Activated CD8-positive, alpha-beta memory T cell treated with anti-CD3 and anti-CD28 coated beads, Interleukin-2, amount 50 U/mL, for 1 hour (primary cell): Measurements from ENCODE around the gene TMPRSS3.

ENCODE experiments used
- DNase-seq: peaks from one replicate; pipeline ENCODE4 v3.0.0-alpha.2; 2020; ENCODE audit errors: extremely low read depth

Gene TMPRSS3

DNA sequence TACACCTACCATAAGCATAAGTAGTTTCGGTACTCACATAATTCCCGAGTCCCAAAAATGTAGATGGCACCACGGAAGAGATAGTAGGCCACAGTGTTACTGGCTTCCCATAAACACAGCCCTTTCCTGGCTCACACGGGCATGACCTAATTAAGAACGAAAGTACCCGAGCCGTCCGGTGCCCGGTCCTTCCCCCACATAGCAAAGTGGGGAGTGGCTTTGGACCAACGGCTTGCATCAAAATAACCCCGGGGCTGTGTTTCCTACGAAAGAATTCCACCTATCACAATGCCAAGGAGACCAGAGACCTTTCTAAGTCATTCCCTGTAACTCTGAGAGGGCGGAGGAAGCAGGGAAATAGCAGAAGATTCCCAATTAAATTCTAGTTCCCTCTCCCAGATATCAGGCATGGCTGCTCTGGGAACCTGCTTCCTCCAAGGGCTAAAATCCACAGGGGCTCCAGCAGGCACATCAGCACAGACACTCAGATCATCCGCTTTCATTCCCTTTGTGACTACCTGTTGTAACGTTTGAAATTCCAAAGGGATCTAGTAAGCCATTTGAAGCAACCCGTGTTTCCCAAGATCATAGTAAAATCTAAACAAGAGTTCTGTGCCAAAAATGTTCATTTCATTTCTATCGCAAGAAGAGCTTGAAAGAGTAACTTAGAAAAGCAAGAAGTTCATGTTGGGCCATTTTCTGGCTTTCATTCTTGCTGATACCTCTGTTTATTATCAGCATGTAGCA is at the start of gene TMPRSS3:
TSS of gene TMPRSS3 (minus strand) at position 148 of the 747 bp plus-strand sequence. CDS start 635 bp downstream, outside the sequence.
- no peak for DNase-seq

DNA sequence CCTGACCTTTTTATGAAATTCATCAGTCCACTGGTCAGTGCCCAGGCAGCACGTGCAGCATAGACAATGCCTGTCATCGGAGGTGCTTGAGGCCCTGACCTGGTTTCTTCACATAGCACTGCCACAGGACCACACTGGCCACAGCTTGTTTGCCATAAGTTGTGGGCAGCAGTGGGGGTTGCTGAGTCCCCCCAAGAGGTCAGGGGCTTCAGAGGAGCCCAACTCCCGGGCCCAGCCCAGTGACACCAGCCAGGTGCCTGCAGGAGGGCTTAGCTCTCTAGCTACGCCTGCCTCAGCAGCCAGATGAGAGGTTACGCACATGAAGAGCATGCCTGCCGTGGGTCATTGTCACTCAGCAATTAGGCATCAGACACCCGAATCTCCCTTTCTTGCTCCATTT is 49.5 kb upstream of the TMPRSS3 start:
- no peak for DNase-seq

DNA sequence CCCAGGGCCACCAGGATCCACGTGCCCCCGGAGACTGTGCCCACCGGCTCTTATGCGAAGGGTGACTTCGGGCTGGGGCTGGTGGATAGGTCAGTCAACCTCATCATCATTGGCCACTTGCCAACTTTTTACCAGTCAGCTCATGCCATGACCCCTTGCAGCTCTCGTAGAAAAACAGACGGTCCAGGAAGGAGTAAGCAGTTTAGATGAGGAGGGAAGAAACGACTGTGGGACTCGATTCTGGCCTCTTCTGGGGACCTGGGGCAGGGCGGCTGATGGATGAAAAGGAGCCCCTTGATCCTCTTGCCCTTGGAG is 48.9 kb upstream of the TMPRSS3 start:
- DNase-seq: no peak

DNA sequence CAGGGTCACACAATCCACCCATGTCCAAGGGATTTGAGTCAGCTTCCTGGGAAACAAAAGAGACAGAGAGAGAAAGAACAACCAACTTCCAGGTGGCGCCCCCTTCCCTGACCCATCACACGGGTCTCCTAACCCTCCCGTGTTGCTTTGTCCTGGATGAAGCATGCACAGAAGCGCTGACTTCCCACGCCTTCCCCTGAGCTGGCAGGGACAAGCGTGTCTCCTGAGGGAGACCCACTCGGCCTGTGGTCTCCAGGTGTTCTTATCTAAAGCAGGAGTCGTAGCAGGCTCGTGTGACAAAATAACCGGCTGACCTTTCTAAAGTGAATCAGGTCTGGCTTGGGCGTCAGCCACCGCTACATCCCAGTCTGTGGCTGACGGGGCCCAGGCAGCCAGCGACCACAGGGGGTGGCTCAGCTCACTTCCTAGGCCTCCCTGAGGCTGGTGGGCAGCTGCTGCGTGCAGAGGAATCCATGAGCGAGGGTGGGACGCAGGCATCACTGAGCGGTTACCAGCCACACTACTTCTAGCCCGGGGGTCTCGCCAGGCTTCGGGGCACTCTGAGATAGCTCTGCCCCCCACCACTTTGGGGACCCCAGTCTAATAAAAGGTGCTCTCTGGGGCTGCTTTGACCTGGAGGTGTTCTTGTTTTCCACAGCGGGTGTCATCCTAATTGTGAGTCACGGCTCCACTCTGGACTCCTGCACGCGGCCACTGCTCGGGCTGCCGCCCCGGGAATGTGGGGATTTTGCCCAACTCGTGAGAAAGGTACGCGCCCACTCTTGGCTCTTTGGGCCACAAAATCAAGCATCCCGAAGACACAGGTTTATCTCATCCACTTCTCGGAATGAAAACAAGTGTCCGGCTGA is 48.3 kb upstream of the TMPRSS3 start:
- no peak for DNase-seq

DNA sequence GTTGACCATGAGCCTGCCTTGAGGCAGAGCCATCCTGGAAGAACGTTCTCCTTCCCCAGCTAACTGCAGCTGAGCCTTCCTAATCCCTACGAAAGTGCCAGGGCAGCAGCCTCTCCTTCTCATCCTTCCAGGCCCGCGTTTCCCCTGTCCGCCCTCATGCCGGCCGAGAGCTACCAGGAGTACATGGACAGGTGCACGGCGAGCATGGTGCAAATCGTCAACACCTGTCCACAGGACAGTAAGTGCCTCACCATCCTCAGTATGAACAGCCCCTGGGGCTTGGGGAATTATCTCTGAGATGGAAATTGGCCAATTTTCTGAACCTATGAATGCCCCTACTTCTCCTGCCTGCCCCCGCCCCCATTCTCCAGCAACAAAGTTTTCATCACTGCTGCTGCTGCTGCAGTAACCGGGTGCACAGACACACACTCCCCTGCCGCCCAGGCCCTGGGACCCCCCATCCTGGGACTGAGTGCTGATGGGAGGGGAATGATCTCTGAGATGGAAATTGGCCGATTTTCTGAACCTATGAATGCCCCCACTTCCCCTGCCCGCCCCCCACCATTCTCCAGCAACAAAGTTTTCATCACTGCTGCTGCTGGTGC is 47.4 kb upstream of the TMPRSS3 start:
- no peak for DNase-seq

DNA sequence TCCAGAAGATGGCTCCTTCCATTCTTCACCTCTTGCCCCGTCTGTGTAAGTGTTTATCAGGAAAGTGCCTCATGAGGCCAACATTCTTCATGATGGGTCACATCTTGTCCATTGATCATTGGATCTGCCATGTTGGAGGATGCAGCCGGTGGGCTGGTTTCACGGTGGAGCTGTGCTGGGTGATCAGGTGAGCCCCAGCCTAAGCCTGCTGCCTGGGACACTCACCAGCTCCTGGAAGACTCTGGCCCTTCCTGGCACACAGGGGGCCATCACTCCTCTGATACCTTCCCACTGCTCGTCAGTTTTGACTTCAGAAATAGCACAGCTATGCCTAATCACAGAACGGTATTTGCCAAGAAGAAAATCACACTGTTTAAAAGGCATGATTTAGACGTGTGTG is 46.1 kb upstream of the TMPRSS3 start:
- no peak for DNase-seq

DNA sequence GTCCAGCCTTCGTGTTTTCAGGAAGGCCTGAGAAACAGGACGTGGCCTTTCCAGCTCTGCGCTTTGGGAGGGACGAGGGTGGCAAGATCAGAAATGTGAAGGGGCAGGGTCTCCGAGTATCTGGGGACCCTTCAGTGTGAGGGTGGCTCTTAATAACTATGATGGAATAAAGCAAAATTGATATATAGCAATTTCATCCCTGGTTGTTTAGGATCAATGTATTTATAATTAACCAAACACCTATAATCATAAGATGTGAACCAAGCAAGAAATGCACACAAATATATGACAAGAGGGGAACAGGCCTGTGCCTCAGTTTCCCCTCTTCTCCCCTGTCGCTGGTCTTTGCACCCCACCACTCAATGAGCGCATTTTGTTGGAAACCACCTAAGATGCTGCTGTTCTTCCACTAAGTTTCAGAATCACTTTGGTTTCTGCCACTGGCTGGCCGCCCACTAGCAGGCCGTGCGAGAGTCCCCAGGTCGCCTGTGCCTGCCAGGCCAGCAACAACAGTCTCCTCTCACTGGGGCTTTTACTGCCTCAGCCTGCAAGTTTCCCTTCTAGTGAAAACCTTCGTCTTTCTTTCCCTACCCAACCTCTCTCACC is 44.4 kb upstream of the TMPRSS3 start:
- no peak for DNase-seq

DNA sequence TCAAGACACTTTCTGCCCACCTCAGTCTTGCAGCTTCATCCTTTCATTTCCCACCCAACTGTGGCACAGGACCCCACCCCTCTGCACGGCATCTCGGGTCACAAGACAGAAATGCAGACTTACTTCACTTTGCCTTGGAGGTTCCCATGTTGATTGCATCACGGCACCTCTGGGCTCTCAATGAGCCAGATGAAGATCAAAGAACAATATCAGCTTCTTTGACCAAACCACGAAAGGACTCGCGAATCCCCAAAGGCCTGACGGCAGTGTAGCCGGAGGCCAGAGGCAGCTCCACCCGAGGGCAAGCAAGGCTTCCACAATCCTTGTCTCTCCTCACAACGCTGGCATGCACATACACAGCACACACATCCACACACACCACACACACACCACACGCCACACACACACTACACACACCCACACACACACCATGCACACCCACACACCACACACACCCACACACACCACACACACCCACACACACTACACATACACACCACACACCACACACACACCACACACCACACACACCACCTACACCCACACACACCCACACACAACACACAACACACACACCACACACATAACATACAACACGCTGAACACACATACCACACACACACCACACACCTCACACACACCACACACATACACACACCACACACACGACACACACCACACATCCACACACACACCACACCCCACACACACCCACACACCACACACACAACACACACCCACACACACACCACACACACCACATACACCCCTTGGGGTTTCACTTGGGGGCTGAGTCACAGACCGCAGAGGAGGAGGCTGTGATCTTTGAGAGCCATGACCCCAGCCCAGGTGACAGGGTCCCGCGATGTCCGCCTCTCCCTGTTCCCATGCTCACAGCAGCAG is 43.7 kb upstream of the TMPRSS3 start:
- DNase-seq: no peak

DNA sequence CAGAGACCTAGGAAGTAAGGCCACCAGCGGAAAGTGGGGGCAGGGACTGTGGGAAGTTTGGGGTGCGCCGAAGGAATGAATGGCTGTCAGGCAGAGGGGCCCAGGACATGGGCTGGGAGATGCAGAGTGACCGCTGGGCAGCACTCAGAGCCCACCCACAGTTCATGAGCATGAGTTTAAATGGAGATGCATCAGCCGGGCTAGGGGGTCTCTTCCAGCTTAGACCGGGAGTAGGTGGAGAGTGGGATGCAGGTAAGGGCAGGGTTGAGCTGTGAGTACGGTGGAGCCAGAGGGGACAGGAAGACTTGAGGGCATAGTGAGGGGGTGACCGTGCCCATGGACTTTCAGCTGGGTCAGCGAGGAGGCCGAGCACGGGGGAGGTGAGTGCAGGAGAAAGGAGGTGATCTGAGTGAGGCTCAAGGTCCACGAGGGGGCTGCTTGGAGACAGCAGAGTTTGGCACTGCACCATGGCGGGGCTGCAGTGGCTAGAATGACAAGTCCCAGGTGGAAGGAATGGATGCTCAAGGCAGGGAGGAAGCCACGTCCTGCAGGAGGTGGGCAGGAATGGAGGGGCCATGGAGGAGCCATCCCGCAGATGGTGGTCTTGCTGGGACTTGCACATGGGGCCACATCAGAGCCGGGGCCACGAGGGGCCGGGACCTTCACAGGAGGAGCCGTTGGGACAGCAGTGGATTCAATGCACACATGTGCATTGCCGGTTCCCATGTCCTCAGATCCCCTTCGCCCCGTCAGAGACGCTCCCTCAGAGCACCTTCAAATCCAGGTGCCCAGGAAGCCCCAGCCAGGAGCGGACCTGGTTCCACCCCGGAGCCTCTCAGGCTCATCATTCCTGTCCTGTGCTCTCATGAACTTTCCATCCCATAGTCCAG is 42.7 kb upstream of the TMPRSS3 start:
- DNase-seq: no peak

DNA sequence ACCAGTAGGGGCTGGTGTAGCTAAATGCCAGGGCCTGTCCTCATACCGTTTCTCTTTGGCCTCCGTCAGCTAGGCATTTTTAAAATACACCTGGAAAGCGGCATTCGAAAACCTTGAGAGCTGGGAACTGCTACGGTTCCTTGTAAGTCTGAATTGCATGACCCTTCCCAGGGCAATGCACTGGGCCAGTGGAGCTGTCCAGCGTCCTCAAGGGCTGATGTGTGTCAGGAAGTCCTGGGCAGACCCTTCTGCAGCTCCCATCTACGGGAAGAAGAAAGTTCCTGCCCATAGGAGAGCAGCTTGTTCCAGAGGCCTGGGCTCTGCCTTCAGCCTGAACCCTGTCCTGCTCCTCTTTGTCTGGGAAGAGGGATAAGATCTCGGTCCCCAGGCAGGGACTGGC is 41.9 kb upstream of the TMPRSS3 start:
- no peak for DNase-seq

DNA sequence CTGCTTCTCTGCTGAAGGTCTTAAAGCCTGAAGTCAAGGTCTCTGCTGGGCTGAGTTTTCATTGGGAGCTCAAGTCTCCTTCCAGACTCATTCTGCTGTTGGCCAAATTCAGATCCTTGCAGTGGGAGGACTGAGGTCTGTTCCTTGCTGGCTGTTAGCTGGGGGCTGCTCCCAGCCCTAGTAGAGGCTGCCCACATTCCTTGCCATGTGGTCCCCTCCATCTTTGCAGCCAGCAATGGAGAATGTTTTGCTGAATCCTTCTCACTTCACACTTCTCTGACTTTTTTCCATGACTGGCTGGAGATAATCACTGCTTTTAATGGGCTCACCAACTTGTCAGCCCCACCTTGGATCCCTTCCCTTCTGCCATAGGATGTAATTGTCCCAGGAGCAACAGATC is 41.1 kb upstream of the TMPRSS3 start:
- no peak for DNase-seq

DNA sequence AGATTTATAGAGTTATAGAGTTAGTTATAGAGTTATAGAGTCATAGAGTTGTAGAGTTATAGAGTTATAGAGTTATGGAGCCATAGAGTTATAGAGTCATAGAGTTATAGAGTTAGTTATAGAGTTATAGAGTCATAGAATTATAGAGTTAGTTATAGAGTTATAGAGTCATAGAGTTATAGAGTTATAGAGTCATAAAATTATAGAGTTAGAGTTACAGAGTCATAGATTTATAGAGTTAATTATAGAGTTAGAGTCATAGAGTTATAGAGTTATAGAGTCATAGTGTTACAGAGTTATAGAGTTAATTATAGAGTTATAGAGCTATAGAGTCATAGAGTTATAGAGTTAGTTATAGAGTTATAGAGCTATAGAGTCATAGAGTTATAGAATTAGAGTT is 40.0 kb upstream of the TMPRSS3 start:
- DNase-seq: no peak

DNA sequence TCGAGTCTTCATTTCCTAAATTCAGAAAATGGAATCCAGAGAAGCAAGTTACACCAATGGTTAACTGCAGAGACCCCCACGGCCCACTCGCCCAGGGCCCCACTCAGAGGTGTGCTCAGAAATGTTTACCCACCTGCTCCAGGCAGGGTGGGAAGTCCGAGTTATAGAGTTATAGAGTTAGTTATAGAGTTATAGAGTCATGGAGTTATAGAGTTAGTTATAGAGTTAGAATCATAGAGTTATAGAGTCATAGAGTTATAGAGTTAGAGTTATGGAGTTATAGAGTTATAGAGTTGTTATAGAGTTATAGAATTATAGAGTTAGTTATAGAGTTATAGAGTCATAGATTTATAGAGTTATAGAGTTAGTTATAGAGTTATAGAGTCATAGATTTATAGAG is 39.5 kb upstream of the TMPRSS3 start:
- DNase-seq: no peak

DNA sequence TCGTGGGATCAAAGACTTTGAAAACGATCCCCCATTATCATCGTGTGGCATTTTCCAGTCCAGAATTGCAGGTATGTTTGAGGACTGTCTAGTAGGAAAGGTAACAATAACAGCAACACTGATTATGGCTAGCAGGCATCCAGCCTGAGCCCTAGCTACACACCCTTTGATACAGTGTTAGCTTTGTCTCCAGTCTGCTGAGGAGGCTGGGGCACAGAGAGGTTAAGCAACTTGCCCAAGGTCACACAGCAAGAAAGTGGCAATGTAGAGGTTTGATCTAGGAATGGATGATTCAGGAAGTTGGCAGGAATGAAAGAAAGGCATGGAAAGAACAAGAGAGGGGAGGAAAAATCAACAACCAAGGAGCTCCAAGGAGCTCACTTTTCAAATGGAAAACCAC is 39.0 kb upstream of the TMPRSS3 start:
- no peak for DNase-seq

DNA sequence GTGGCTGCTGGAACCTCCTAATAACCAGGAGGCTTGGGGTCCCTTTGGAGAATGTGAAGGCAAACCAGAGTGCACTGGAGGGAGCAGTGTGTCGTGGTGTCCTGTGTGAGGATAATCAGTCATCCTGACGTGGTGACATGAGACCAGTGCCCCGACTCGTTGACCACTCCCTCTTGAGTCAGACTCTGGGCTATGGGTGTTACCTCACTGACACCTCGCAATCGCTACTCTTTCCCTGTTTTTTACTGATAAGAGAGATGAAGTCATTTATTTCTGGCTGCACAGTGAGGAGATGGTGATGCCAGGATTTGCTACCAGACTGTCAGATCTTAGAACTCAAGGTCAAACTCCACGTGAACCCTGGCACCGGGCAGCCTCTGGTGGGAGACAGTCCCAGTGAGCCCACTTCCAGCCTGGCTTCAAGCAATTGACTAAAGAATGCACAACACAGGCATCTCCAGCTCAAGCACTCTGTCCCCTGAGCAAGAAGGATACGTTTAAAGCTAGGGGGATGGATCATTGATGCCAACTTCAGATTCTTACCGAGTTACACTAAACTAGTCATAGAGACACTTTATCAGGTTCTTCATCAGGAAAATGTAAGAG is 38.2 kb upstream of the TMPRSS3 start:
- no peak for DNase-seq

DNA sequence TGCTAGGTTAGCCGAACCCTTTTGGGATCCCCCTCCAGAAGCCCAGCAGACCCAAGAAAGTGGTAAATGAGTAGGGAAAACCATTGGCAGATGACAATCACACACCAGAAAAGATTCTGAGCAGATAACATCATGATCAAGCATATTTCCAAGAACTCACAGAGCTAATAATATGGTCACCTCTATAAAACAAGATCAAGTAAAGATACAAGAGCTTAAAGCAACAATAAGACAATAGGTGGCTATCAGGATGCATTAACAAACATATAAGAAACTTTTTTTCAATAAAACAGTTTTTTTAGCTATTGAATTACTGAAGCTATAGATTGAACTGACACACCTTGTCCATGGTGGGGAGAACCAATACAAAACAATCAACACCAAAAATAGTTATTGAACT is 36.8 kb upstream of the TMPRSS3 start:
- no peak for DNase-seq

DNA sequence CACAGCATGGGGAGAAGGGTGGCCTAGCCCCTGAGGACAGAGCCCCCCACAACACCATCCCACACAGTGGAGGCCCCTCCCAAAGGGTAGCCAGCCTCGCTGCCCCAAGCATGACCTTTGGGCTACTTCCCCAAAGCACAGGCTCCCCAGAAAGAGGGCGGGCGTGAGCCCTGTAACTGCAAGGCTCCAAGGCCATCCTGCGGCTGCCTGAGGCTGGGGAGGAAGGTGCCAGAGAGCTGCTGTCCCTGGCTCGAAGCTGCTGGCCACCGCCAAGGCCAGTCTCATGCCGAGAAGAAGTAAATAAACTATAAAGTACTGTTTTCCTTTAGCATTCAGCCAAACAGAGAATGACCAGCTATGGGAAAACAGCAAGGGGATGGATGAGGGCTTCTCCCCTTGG is 35.3 kb upstream of the TMPRSS3 start:
- DNase-seq: no peak

DNA sequence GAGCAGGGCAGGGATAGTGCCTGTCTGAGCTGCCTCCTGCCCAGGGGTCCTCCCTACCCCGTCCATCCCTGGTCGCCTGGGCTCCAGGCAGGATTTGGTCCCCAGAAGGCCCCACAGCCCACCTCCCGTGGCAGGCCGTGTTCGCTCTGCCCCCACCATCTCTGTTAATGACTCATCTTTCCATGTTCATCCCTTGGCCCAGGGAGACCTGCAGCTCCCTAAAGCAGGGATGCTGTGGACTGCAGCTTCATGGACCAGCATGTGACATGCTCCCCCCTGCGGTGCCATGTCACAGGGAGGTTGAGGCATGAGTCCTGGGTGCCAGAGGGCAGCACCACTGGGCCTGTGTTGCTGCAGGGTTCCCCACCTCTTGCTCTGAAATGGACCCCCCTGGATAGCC is 34.7 kb upstream of the TMPRSS3 start:
- DNase-seq: no peak

DNA sequence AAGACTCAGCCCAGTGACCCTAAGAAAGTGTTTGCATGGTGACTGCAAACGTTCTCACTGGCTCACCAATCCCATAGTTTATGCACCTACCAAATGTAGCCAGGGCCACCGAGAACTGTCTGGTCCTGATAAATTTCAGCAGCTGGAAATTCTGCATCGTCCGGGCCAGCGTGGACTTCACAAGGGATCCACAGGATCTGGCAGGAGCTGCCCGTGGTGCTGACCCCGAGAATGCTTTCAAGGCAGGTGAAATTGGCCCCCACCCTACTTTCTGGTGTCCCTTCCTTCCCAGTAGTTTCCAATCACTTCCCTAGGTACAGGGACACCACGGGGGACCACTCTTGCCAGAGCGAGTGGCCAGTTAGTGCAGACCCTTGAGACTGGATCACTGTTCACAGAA is 34.0 kb upstream of the TMPRSS3 start:
- no peak for DNase-seq

DNA sequence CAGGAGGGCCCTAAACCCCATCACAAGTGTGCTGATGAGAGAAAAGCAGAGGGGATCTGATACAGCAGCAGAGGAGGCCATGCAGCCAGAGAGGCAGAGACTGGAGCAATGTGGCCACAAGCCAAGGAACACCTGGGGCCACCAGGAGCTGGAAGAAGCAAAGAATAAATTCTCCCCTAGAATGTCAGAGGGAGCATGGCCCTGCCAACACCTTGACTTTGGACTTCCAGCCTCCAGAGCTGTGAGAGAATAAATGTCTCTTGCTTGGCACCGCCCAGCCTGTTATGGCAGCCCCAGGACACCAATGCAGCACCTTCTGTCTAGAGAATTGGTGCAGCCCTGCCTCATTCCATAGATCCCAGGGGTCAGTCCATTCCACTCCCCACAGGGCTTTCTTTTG is 33.2 kb upstream of the TMPRSS3 start:
- no peak for DNase-seq
